HepG2 (cell line): ENCODE results near the gene BABAM2. TPM values are rescaled to one million over a fixed set of nuclear protein-coding genes. Genes with fewer than 3 reads are reported as not detected.

Experiments
- ATAC-seq: fragments of 200-7000 bp; cut with Tn5 transposase; 3 replicates; pipeline ENCODE4 v1.9.1; 2020; ENCODE audit warnings: mild to moderate bottlenecking, moderate library complexity
- BruUV-seq: library from RNA; stranded (reverse); fragments of 400-500 nt; replicated peaks from 2 replicates; lab custom pipeline; 2021; lab: Mats Ljungman, UMichigan
- CTCF ChIA-PET: fragments of 300-600 bp; formaldehyde crosslinking; extraction: SDS; loops from one replicate; lab custom pipeline; 2021; ENCODE audit warnings: low total read pairs, inconsistent platforms, low intra/inter-chr PET ratio; lab: Yijun Ruan, JAX
- POLR2A ChIA-PET: fragments of 350-600 bp; sonication (Branson Sonifier 250); formaldehyde crosslinking; loops from one replicate; lab custom pipeline; 2020; ENCODE audit warnings: antibody characterized with exemption, inconsistent platforms; lab: Yijun Ruan, JAX
- DNase-seq: peaks from one replicate; pipeline ENCODE4 v3.0.0-alpha.2; 2015; ENCODE audit warnings: low spot score
- FAIRE-seq: peaks from 3 replicates; lab custom pipeline; 2011; peaks lifted over from hg19 to GRCh38; lab: Jason Lieb, UNC
- H2AFZ ChIP-seq: one replicate; pipeline ENCODE4 v1.6.1; 2011; ENCODE audit warnings: low read length, inconsistent platforms
- H3K27ac ChIP-seq: fragments of 300-600 bp; 3 replicates; pipeline ENCODE4 v1.8.0; 2011; ENCODE audit warnings: mixed run types, mild to moderate bottlenecking, mixed read lengths, low read length, inconsistent platforms; ENCODE audit not compliant: insufficient read depth; ENCODE audit errors: extremely low read length
- H3K27me3 ChIP-seq, 2 experiments: fragments of 200-600 bp in 1 of 2; 2 replicates in 1 of 2; 3 replicates in 1 of 2; pipeline versions ENCODE4 v1.6.0 to v1.8.0; 2011; ENCODE audit warnings: low read length in 2 of 2, mild to moderate bottlenecking in 2 of 2, moderate library complexity in 2 of 2, inconsistent platforms in 1 of 2; ENCODE audit not compliant: insufficient read depth in 2 of 2, control insufficient read depth in 1 of 2
- H3K36me3 ChIP-seq, 2 experiments: fragments of 200-600 bp in 1 of 2; replicated peaks in 1 of 2; 2 replicates in 1 of 2; 3 replicates in 1 of 2; pipeline versions ENCODE4 v1.5.1 to v1.8.0; 2011; ENCODE audit warnings: low read length in 2 of 2, inconsistent platforms in 1 of 2; ENCODE audit not compliant: insufficient read depth in 2 of 2, control insufficient read depth in 1 of 2
- H3K4me1 ChIP-seq: 2 replicates; pipeline ENCODE4 v1.5.1; 2012; ENCODE audit warnings: low read length, inconsistent platforms; ENCODE audit not compliant: insufficient read depth
- H3K4me2 ChIP-seq: 2 replicates; pipeline ENCODE4 v1.6.0; 2011; ENCODE audit warnings: low read depth, low read length, inconsistent platforms
- H3K4me3 ChIP-seq, 3 experiments: fragments of 200-600 bp in 1 of 3; sonication (generic), shearing (Covaris generic) in 1 of 3; replicated peaks in 1 of 3; 2 replicates each; pipeline ENCODE4 v1.5.1; 2011 to 2016; ENCODE audit warnings: low read length in 3 of 3, inconsistent platforms in 2 of 3, low read depth in 2 of 3, mild to moderate bottlenecking in 2 of 3, control low read depth in 1 of 3, mixed read lengths in 1 of 3; ENCODE audit not compliant: insufficient read depth in 1 of 3
- H3K79me2 ChIP-seq: one replicate; pipeline ENCODE4 v1.6.1; 2011; ENCODE audit warnings: low read length, inconsistent platforms; ENCODE audit not compliant: insufficient read depth
- H3K9ac ChIP-seq: 2 replicates; pipeline ENCODE4 v1.6.0; 2011; ENCODE audit warnings: mild to moderate bottlenecking, low read depth, low read length, inconsistent platforms; ENCODE audit not compliant: insufficient read depth
- H3K9me3 ChIP-seq: 2 replicates; pipeline ENCODE4 v1.5.1; 2012; ENCODE audit warnings: mild to moderate bottlenecking, low read length
- H4K20me1 ChIP-seq: 2 replicates; pipeline ENCODE4 v1.6.0; 2011; ENCODE audit warnings: inconsistent platforms, mild to moderate bottlenecking, low read length, moderate library complexity; ENCODE audit not compliant: insufficient read depth
- ELF1 ChIP-seq: sonication (generic); formaldehyde crosslinking; IDR thresholded peaks from 2 replicates; pipeline ENCODE4 v1.4.0; 2020; ENCODE audit warnings: missing genetic modification reagents
- ELF4 ChIP-seq: sonication (generic); formaldehyde crosslinking; IDR thresholded peaks from 2 replicates; pipeline ENCODE4 v1.5.0; 2020; ENCODE audit warnings: missing genetic modification reagents, mild to moderate bottlenecking, moderate library complexity, borderline replicate concordance
- FOXP1 ChIP-seq, 2 experiments: fragments of 450-650 bp in 1 of 2; IDR thresholded peaks; 2 replicates each; pipeline ENCODE4 v1.6.1; 2017 to 2018; ENCODE audit warnings: antibody characterized with exemption in 1 of 2
- LCORL ChIP-seq, 2 experiments: fragments of 450-650 bp in 1 of 2; sonication (generic) in 1 of 2; formaldehyde crosslinking in 1 of 2; IDR thresholded peaks; 2 replicates each; pipeline versions ENCODE4 v1.5.0 to v1.6.1; 2017 to 2020; ENCODE audit warnings: antibody characterized with exemption in 1 of 2, missing genetic modification reagents in 1 of 2
- MBD4 ChIP-seq: IDR thresholded peaks from 2 replicates; pipeline ENCODE4 v1.6.1; 2012; ENCODE audit warnings: low read length, inconsistent platforms, borderline replicate concordance
- NFRKB ChIP-seq: fragments of 450-650 bp; IDR thresholded peaks from 2 replicates; pipeline ENCODE4 v1.6.1; 2017
- ZNF230 ChIP-seq: sonication (generic); formaldehyde crosslinking; IDR thresholded peaks from 2 replicates; pipeline ENCODE4 v1.4.0; 2020; ENCODE audit warnings: mild to moderate bottlenecking, missing genetic modification reagents
- ZNF451 ChIP-seq: sonication (generic); formaldehyde crosslinking; IDR thresholded peaks from 2 replicates; pipeline ENCODE4 v1.5.0; 2020; ENCODE audit warnings: mild to moderate bottlenecking, missing genetic modification reagents
- ZNF570 ChIP-seq: sonication (generic); formaldehyde crosslinking; IDR thresholded peaks from 2 replicates; pipeline ENCODE4 v1.4.0; 2020; ENCODE audit warnings: mild to moderate bottlenecking, missing genetic modification reagents, borderline replicate concordance
- ZNF75D ChIP-seq: sonication (generic); formaldehyde crosslinking; IDR thresholded peaks from 2 replicates; pipeline ENCODE4 v1.8.1; 2023; ENCODE audit warnings: missing genetic modification reagents, mild to moderate bottlenecking, borderline replicate concordance
- ZNF772 ChIP-seq: sonication (generic); formaldehyde crosslinking; IDR thresholded peaks from 2 replicates; pipeline ENCODE4 v1.5.0; 2020; ENCODE audit warnings: mild to moderate bottlenecking, missing genetic modification reagents
- ZNF773 ChIP-seq: sonication (generic); formaldehyde crosslinking; IDR thresholded peaks from 2 replicates; pipeline ENCODE4 v1.4.0; 2020; ENCODE audit warnings: missing genetic modification reagents, borderline replicate concordance
- WGBS: methylation state at CpG from one replicate; pipeline ENCODE4 v1.1.6; 2017; ENCODE audit warnings: low lambda C conversion rate; 5-methylcytosine and 5-hydroxymethylcytosine counted together
- in situ Hi-C: cut with HindIII; loops from 2 replicates; pipeline ENCODE4 v1.10.0; 2017; ENCODE audit warnings: low pct_unique_long_range_greater_than_20kb; ENCODE audit not compliant: extremely low pct_ligation_motif_present
- intact Hi-C: fragments of 100-400 bp; cut with micrococcal nuclease; formaldehyde crosslinking; loops from one replicate; pipeline ENCODE4 v1.10.0; 2022; ENCODE audit not compliant: unreplicated experiment
- polyA plus RNA-seq, 8 experiments: library from polyadenylated mRNA; depleted of rRNA in 3 of 8; stranded (reverse) in 7 of 8; unstranded in 1 of 8; fragments of >200 nt; fragmentation: Illumina TruSeq in 4 of 8; extraction: Trizol in 4 of 8; gene quantifications; 2 replicates each; pipeline versions ENCODE4 v1.2.1 to v1.2.3, GENCODE V29; 2011 to 2016; ENCODE audit warnings: low read depth in 4 of 8, missing spikeins in 1 of 8, mixed read lengths in 1 of 8; ENCODE audit not compliant: insufficient read depth in 1 of 8
- total RNA-seq, 5 experiments: library from RNA; depleted of rRNA; stranded (reverse); fragments of >200 nt; fragmentation: Illumina TruSeq; extraction: Trizol; gene quantifications; 2 replicates each; pipeline ENCODE4 v1.2.3, GENCODE V29; 2016; ENCODE audit warnings: low read depth in 1 of 5
- TF ChIP-seq, protein P1 (sequence below): sonication (generic); formaldehyde crosslinking; IDR thresholded peaks from 2 replicates; pipeline ENCODE4 v1.4.0; 2020; ENCODE audit warnings: missing genetic modification reagents
- TF ChIP-seq, protein P2 (sequence below): sonication (generic); formaldehyde crosslinking; IDR thresholded peaks from 2 replicates; pipeline ENCODE4 v1.5.1; 2020; ENCODE audit warnings: mild to moderate bottlenecking, moderate library complexity, missing genetic modification reagents
- TF ChIP-seq, protein P3 (sequence below): sonication (generic); formaldehyde crosslinking; IDR thresholded peaks from 2 replicates; pipeline ENCODE4 v1.4.0; 2020; ENCODE audit warnings: missing genetic modification reagents

BABAM2 gene
- total and polyA plus RNA-seq, 2 of the 13 experiments (the other 11 are each of a cell fraction or from before 2014, with no cell fraction given): 24.9 to 28.0 TPM

DNA sequence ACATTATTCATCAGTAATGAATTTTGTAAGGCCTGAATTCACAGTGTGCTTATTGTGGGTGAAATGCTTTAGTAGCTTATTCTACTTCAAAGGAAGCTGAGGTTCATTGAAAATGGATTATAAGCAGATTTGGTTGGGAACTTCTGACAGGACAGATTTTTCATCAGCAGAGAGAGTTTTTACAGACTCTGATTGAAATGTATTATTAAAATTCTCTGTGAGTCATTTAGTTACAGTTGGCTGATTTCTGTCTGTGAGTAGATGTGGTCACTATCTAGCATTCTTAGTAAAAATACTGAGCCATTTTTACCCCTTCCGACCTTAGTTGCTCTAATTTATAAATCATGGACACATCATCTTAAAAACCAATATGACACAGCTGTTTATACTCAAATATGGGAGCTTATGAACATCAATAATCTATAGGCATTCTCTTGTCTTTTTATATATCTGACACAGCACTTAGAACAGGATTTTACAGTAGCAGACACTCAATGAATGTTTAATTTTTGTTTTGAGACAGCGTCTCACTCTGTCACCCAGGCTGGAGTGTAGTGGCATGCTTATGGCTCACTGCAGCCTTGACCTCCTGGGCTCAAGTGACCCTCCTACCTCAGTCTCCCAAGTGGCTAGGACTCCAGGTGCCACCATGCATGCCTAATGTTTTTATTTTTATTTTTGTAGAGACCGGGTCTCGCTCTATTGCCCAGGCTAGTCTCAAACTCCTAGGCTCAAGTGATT is 239.6 kb downstream of the BABAM2 start:
- no peaks in the 10 kb centered on the region for H3K9me3 ChIP-seq
- FAIRE-seq (no peak), DNase-seq (no peak), ATAC-seq (no peak)
- BruUV-seq: no TSS peak
- no peak overlapping the region for H3K4me3 ChIP-seq
- H2AFZ ChIP-seq: no peak overlapping the region
- no peaks in the 10 kb centered on the region for H3K79me2 ChIP-seq
- intact Hi-C loops: no loop called here
- TF ChIP-seq ELF4 (no peak), ZNF230 (no peak), LCORL (IDR thresholded peaks at IDR 0.05) (no peak), LCORL (CRISPR knock-in tag; IDR thresholded peaks at IDR 0.05) (no peak), FOXP1 (IDR thresholded peaks at IDR 0.05) (no peak), FOXP1 (CRISPR knock-in tag; IDR thresholded peaks at IDR 0.05) (no peak), ZNF570 (CRISPR knock-in tag) (no peak), ELF1 (no peak)
- no peaks in the 10 kb centered on the region for H3K4me1 ChIP-seq
- H3K27me3 ChIP-seq: no peaks in the 10 kb centered on the region
- no peaks in the 10 kb centered on the region for H4K20me1 ChIP-seq
- in situ Hi-C loops: no loop called here
- H3K27ac ChIP-seq: no peak overlapping the region
- ChIA-PET CTCF (no interaction called here), POLR2A (no interaction called here)
- WGBS: 94% methylated on average over 4 of the region's 4 CpGs
- no peak overlapping the region for H3K4me2 ChIP-seq
- H3K36me3 ChIP-seq: no peaks in the 10 kb centered on the region
- no peak overlapping the region for H3K9ac ChIP-seq

DNA sequence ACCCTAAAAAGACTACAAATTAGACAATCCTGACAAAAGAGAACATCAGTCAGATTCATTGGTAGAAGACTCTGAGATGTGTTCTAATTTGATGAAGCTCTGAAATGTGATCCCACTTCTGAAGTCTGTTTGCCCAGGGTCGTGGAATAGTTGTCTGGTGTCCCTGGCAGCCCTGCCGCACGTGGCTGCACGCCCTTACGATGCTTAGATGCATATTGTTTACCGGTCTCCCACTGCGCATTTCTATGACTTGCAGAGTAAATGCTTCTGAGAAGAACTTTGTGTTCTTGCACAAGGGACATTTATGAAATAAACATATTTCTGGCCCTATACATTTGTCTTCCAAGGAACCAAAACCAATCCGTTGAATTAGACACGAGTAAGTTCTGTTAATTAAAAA is 243.2 kb downstream of the BABAM2 start:
- ATAC-seq (no peak), DNase-seq (no peak), FAIRE-seq (no peak)
- Histone ChIP-seq H3K27me3 (no peaks in the 10 kb centered on the region), H3K4me1 (0 out of 2 replicates have a peak, but pooled peaks cover 7% of the 10 kb centered on the region), H3K4me2 (no peak overlapping the region), H3K9ac (no peak overlapping the region), H3K27ac (no peak overlapping the region), H2AFZ (no peak overlapping the region), H4K20me1 (no peaks in the 10 kb centered on the region), H3K36me3 (no peaks in the 10 kb centered on the region), H3K9me3 (no peaks in the 10 kb centered on the region), H3K4me3 (no peak overlapping the region), H3K79me2 (no peaks in the 10 kb centered on the region)
- intact Hi-C loops: no loop called here
- 95% methylated on average over 9 of the region's 9 CpGs for WGBS
- CTCF ChIA-PET: no interaction called here
- POLR2A ChIA-PET: interaction anchor here (0.7 kb wide), 1 partner anchor 9 kb away, joined by 4 read pairs; no protein-coding TSS in a partner anchor
- in situ Hi-C loops: no loop called here
- no TSS peak for BruUV-seq
- TF ChIP-seq, protein P1, sequence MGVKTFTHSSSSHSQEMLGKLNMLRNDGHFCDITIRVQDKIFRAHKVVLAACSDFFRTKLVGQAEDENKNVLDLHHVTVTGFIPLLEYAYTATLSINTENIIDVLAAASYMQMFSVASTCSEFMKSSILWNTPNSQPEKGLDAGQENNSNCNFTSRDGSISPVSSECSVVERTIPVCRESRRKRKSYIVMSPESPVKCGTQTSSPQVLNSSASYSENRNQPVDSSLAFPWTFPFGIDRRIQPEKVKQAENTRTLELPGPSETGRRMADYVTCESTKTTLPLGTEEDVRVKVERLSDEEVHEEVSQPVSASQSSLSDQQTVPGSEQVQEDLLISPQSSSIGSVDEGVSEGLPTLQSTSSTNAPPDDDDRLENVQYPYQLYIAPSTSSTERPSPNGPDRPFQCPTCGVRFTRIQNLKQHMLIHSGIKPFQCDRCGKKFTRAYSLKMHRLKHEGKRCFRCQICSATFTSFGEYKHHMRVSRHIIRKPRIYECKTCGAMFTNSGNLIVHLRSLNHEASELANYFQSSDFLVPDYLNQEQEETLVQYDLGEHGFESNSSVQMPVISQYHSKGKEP (CRISPR knock-in tag): no peak
- TF ChIP-seq, protein P2, sequence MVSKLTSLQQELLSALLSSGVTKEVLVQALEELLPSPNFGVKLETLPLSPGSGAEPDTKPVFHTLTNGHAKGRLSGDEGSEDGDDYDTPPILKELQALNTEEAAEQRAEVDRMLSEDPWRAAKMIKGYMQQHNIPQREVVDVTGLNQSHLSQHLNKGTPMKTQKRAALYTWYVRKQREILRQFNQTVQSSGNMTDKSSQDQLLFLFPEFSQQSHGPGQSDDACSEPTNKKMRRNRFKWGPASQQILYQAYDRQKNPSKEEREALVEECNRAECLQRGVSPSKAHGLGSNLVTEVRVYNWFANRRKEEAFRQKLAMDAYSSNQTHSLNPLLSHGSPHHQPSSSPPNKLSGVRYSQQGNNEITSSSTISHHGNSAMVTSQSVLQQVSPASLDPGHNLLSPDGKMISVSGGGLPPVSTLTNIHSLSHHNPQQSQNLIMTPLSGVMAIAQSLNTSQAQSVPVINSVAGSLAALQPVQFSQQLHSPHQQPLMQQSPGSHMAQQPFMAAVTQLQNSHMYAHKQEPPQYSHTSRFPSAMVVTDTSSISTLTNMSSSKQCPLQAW: no peak
- TF ChIP-seq MBD4: no peak
- TF ChIP-seq ZNF75D (CRISPR knock-in tag): no peak
- TF ChIP-seq, protein P3, sequence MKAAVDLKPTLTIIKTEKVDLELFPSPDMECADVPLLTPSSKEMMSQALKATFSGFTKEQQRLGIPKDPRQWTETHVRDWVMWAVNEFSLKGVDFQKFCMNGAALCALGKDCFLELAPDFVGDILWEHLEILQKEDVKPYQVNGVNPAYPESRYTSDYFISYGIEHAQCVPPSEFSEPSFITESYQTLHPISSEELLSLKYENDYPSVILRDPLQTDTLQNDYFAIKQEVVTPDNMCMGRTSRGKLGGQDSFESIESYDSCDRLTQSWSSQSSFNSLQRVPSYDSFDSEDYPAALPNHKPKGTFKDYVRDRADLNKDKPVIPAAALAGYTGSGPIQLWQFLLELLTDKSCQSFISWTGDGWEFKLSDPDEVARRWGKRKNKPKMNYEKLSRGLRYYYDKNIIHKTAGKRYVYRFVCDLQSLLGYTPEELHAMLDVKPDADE (CRISPR knock-in tag): no peak
- no peak for TF ChIP-seq ZNF772 (CRISPR knock-in tag)
- no peak for TF ChIP-seq ZNF773 (CRISPR knock-in tag)
- TF ChIP-seq NFRKB: no peak
- TF ChIP-seq ZNF451 (CRISPR knock-in tag): no peak
